ENCODE data around the gene RNF175.

Gene RNF175

GRCh38 chr4:153759407-153760316 is at the start of gene RNF175:
Gene RNF175 (minus strand): TSS chr4:153760024. CDS start chr4:153759862, 162 bp downstream.
- no peak for DNase-seq (ENCODE audit: low read depth)

GRCh38 chr4:153809307-153809706 is 49.5 kb upstream of the RNF175 start:
- no peak for DNase-seq (ENCODE audit: low read depth)

- DNase-seq (ENCODE audit: low read depth), result no peak
These were observed 48.4 kb upstream of the RNF175 start for GRCh38 chr4:153808175-153808574.

- DNase-seq (ENCODE audit: low read depth), result no peak
These were observed 46.2 kb upstream of the RNF175 start for GRCh38 chr4:153806073-153806472.

- no peak for DNase-seq (ENCODE audit: low read depth)
These were observed 44.9 kb upstream of the RNF175 start for GRCh38 chr4:153804722-153805121.

- no peak for DNase-seq (ENCODE audit: low read depth)
These were observed 39.9 kb upstream of the RNF175 start for GRCh38 chr4:153799694-153800074.

GRCh38 chr4:153798901-153799693 is 39.3 kb upstream of the RNF175 start:
- DNase-seq (ENCODE audit: low read depth), result no peak

DNA sequence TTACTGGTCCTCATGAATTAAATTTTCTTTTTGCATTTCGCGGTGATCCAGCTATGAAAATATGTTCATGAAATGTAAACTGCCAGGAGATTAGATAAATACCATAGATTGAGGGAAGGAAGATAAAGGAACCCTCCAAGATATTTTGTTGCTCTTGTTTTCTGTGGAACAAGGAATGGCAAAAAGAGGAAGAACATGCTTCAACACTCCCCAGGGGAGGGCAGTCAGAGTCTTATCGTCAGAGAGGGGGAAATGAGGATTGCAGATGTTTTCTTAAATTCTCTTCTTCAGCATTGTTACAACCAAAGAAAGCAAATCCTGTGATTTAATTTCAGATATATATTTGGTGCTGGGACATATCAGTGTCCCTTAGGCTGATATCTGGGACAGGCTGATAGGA is 38.6 kb upstream of the RNF175 start:
- DNase-seq (ENCODE audit: low read depth), result no peak

- no peak for DNase-seq (ENCODE audit: low read depth)
These were observed 34.2 kb upstream of the RNF175 start for GRCh38 chr4:153794006-153794405.

DNA sequence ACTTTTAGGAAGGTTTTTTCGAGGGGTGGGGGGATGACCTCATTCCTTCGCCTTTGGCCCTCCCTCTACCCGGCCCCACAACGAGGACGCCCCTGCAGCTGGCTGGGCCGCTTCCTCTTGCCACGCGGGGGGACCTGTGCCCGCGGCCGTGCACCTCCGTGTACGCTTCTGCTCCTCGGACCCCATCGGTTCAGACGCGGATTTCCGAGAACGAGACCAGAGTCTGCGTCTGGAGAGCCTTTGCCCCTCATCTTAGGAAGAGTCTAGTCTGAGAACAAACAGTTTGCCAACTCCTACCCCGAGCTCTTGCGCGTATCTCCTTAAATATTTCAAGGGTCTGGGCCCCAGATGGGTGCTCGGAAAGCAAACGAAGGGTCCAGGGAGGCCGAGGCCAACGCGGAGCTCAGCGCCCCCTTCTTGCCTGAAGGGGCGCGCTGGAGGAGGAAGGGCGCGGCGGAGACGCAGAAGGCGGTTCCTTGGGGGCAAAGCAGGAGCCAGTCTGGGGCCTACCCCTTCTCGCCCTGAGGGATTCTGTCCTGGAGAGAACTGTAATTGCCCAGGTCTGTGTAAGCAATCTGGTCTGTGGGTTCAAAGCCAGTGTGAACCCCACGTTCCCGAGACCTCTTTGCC is 32.9 kb upstream of the RNF175 start:
- no peak for DNase-seq (ENCODE audit: low read depth)

DNA sequence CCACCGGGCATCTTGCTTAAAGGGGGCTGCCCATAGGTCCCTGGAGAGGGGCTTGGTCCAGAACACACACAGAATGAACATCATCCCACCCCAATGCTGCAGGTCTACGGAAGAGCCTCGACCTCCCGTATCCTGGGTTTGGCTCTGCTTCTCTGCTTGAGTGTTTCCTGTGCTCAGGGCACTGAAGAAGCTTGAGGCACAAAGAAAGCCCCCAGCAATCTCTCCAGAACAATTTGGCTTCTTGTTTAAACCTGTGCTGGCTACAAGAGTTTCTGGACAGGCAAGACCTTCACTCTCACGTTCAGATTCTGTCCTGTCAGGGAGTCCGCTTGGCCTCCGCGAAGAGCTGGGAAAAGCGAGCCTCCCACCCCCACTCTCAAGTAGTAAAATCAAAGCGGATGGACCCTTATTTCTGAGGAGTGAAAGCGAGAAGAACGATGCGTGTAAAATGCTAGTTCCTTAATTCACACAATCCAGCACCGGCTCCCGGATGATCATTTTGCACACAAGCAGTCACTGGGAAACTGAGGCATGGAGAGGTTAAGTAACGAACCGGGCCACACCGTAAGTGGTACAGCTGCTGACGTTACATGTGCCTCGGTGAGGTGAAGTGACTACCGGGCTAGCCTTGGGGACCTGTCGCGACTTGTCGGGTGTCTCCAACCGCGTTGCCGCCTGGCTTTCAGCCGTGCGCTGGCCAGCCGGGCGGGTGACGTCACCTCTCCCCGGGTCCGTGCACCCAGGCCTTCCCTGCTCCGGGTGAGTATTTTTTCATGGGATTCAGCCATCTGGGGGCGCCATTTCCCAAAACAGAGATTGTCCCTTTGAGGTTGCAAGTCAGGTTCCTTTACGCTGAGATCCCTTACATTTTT is 32.2 kb upstream of the RNF175 start:
- DNase-seq (ENCODE audit: low read depth), result no peak

GRCh38 chr4:153790962-153791551 is 31.2 kb upstream of the RNF175 start:
- no peak for DNase-seq (ENCODE audit: low read depth)

DNA sequence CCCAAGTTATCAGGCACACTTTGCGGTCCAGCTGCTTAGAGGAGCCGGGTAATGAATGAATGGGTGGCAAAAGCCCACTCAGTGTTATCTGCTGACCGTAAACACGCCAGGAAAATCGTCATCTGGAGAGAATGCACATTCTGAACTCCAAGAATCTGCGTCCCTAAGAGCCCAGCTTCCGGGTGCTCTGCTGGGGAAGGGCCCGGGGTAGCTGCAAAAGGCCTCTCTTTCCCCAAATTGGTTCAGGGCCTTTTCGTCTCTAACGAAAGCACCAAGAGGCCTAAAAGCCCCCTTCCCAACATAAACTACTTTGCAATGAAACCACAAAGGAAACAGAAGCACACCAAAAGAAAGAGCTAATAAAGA is 30.7 kb upstream of the RNF175 start:
- DNase-seq (ENCODE audit: low read depth), result no peak

GRCh38 chr4:153789741-153790499 is 30.1 kb upstream of the RNF175 start:
- no peak for DNase-seq (ENCODE audit: low read depth)

GRCh38 chr4:153788413-153789276 is 28.8 kb upstream of the RNF175 start, which contains the start of gene SFRP2:
Gene SFRP2 (minus strand): TSS chr4:153789083. CDS start chr4:153788835, 248 bp downstream.
- no peak for DNase-seq (ENCODE audit: low read depth)

DNA sequence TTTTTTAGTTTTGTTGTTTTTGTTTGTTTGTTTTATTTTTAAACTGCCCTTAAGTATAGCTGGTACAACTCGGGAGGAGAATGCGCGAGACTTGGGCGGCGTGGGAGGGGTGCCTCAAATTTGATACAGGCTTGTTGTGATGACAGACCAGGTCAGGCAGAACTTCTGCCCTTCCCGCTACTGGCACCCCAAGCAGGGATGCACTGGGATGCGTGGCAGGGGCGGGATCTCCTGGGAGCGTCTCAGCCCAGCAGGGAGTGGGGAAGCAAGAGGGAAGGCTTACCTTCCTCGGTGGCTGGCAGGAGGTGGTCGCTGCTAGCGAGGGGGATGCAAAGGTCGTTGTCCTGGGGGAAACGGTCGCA is 28.2 kb upstream of the RNF175 start:
- DNase-seq (ENCODE audit: low read depth), result no peak

DNA sequence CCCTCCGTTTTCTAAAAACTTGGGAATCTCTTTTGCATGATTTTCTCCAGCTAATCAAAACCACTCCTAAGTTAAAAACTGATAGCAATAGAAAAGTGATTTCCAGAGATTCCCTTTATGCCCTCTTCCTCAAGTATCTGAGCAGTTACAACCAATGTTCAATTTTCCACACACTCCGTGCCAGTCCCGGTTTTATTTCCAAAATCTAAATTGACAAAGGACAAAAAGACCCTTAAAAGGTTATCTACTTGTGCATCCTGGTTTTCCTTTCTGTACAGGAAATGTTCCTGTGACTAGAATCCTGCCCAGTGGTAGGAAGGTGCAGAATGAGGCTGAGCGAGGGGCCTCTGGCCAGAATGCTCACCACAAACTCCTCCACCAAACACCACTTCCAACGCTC is 27.8 kb upstream of the RNF175 start:
- DNase-seq (ENCODE audit: low read depth), result no peak

- DNase-seq (ENCODE audit: low read depth), result no peak
These were observed 27.3 kb upstream of the RNF175 start for GRCh38 chr4:153787061-153787560.

All from HS-5 (cell line).